ENCODE results near the gene C1QTNF8.

C1QTNF8 gene

GRCh38 chr16:1124291-1124690 is 28.2 kb upstream of the C1QTNF8 start:
- Histone ChIP-seq H2BK5ac (ENCODE audit: low read length) (peak overlapping the region; percentile 53), H4K8ac (ENCODE audit: low read depth, low read length) (no peak overlapping the region), H2AK5ac (ENCODE audit: low read depth, low read length) (peak overlapping the region; percentile 98), H3K9me3 (replicated peaks in 1 of 2; ENCODE audit: control insufficient read depth in 2 of 2, insufficient read depth in 1 of 2, low read depth in 1 of 2, low read length in 2 of 2) (no peaks in the 10 kb centered on the region), H3K9ac (ENCODE audit: low read depth, low read length, poor library complexity) (no peak overlapping the region), H2AFZ (ENCODE audit: low read length) (no peak overlapping the region), H3K4me2 (ENCODE audit: insufficient read depth, low read length, poor library complexity, severe bottlenecking) (no peak overlapping the region), H3K36me3 (replicated peaks in 1 of 2; ENCODE audit: control insufficient read depth in 2 of 2, insufficient read depth in 2 of 2, low read length in 2 of 2) (no peaks in the 10 kb centered on the region), H3K27ac (replicated peaks; ENCODE audit: low read length) (no peak overlapping the region), H3K79me1 (ENCODE audit: low read depth, low read length) (no peaks in the 10 kb centered on the region), H2BK120ac (ENCODE audit: low read depth, low read length) (no peak overlapping the region), H3K4me3 (ENCODE audit: low read length in 2 of 2) (no peak overlapping the region), H3K23ac (ENCODE audit: low read depth, low read length, poor library complexity) (no peak overlapping the region), H4K91ac (ENCODE audit: low read depth, low read length, poor library complexity) (no peak overlapping the region), H3K14ac (ENCODE audit: low read length) (no peak overlapping the region), H2BK15ac (ENCODE audit: low read length) (peak overlapping the region; percentile 98), H2BK12ac (ENCODE audit: low read length) (peak overlapping the region; percentile 4), H3K27me3 (ENCODE audit: control insufficient read depth in 3 of 3, insufficient read depth in 3 of 3, low read depth in 1 of 3, low read length in 3 of 3) (peaks cover 0 to 34% (median 0%) of the 10 kb centered on the region in 3 experiments), H3K4ac (ENCODE audit: low read length) (no peak overlapping the region), H3K4me1 (ENCODE audit: control insufficient read depth in 2 of 2, insufficient read depth in 1 of 2, low read depth in 1 of 2, low read length in 2 of 2) (peaks cover 13 to 17% of the 10 kb centered on the region in 2 donors), H3K18ac (ENCODE audit: low read length) (no peak overlapping the region)
- no peak for DNase-seq (ENCODE audit: low spot score)
- WGBS, 2 donors (ENCODE audit: extremely low coverage in 2 of 2, insufficient read length in 2 of 2, insufficient replicate concordance in 1 of 2), result no CpG with 5 or more reads among the region's 18 CpGs

- no peak overlapping the region for H3K4me3 ChIP-seq (ENCODE audit: low read length in 2 of 2)
- no peak overlapping the region for H4K8ac ChIP-seq (ENCODE audit: low read depth, low read length)
- H4K91ac ChIP-seq (ENCODE audit: low read depth, low read length, poor library complexity), result no peak overlapping the region
- peaks cover 13 to 17% of the 10 kb centered on the region in 2 donors for H3K4me1 ChIP-seq (ENCODE audit: control insufficient read depth in 2 of 2, insufficient read depth in 1 of 2, low read depth in 1 of 2, low read length in 2 of 2)
- H3K79me1 ChIP-seq (ENCODE audit: low read depth, low read length), result no peaks in the 10 kb centered on the region
- no peak overlapping the region for H2BK120ac ChIP-seq (ENCODE audit: low read depth, low read length)
- no peak overlapping the region for H2BK12ac ChIP-seq (ENCODE audit: low read length)
- no peak overlapping the region for H3K18ac ChIP-seq (ENCODE audit: low read length)
- no peak overlapping the region for H2AFZ ChIP-seq (ENCODE audit: low read length)
- no peak overlapping the region for H3K23ac ChIP-seq (ENCODE audit: low read depth, low read length, poor library complexity)
- WGBS, 2 donors (ENCODE audit: extremely low coverage in 2 of 2, insufficient read length in 2 of 2, insufficient replicate concordance in 1 of 2), result no CpG with 5 or more reads among the region's 21 CpGs
- peak overlapping the region; percentile 98 for H2BK15ac ChIP-seq (ENCODE audit: low read length)
- peaks cover 0 to 40% (median 0%) of the 10 kb centered on the region in 3 experiments for H3K27me3 ChIP-seq (ENCODE audit: control insufficient read depth in 3 of 3, insufficient read depth in 3 of 3, low read depth in 1 of 3, low read length in 3 of 3)
- no peak overlapping the region for H3K4ac ChIP-seq (ENCODE audit: low read length)
- H3K36me3 ChIP-seq (replicated peaks in 1 of 2; ENCODE audit: control insufficient read depth in 2 of 2, insufficient read depth in 2 of 2, low read length in 2 of 2), result no peaks in the 10 kb centered on the region
- H3K9me3 ChIP-seq (replicated peaks in 1 of 2; ENCODE audit: control insufficient read depth in 2 of 2, insufficient read depth in 1 of 2, low read depth in 1 of 2, low read length in 2 of 2), result no peaks in the 10 kb centered on the region
- no peak overlapping the region for H3K4me2 ChIP-seq (ENCODE audit: insufficient read depth, low read length, poor library complexity, severe bottlenecking)
- no peak overlapping the region for H3K9ac ChIP-seq (ENCODE audit: low read depth, low read length, poor library complexity)
- H2AK5ac ChIP-seq (ENCODE audit: low read depth, low read length), result peak overlapping the region; percentile 82
- DNase-seq (ENCODE audit: low spot score), result no peak
- no peak overlapping the region for H2BK5ac ChIP-seq (ENCODE audit: low read length)
- no peak overlapping the region for H3K27ac ChIP-seq (replicated peaks; ENCODE audit: low read length)
- H3K14ac ChIP-seq (ENCODE audit: low read length), result no peak overlapping the region
These were observed 27.6 kb upstream of the C1QTNF8 start for GRCh38 chr16:1123525-1124230.

- no peak overlapping the region for H4K8ac ChIP-seq (ENCODE audit: low read depth, low read length)
These were observed 26.3 kb upstream of the C1QTNF8 start for GRCh38 chr16:1122398-1122765.

GRCh38 chr16:1121601-1122397 is 25.8 kb upstream of the C1QTNF8 start:
- Histone ChIP-seq H3K27me3 (ENCODE audit: control insufficient read depth in 3 of 3, insufficient read depth in 3 of 3, low read depth in 1 of 3, low read length in 3 of 3) (peaks cover 0 to 47% (median 0%) of the 10 kb centered on the region in 3 experiments), H3K9me3 (replicated peaks in 1 of 2; ENCODE audit: control insufficient read depth in 2 of 2, insufficient read depth in 1 of 2, low read depth in 1 of 2, low read length in 2 of 2) (no peaks in the 10 kb centered on the region), H3K36me3 (replicated peaks in 1 of 2; ENCODE audit: control insufficient read depth in 2 of 2, insufficient read depth in 2 of 2, low read length in 2 of 2) (no peaks in the 10 kb centered on the region), H3K9ac (ENCODE audit: low read depth, low read length, poor library complexity) (peak overlapping the region; percentile 6), H3K4me3 (ENCODE audit: low read length in 2 of 2) (no peak overlapping the region), H3K27ac (replicated peaks; ENCODE audit: low read length) (no peak overlapping the region), H4K91ac (ENCODE audit: low read depth, low read length, poor library complexity) (no peak overlapping the region), H2AFZ (ENCODE audit: low read length) (peak overlapping the region; percentile 72), H2BK120ac (ENCODE audit: low read depth, low read length) (no peak overlapping the region), H3K4me1 (ENCODE audit: control insufficient read depth in 2 of 2, insufficient read depth in 1 of 2, low read depth in 1 of 2, low read length in 2 of 2) (peaks cover 13 to 19% of the 10 kb centered on the region in 2 donors), H3K79me1 (ENCODE audit: low read depth, low read length) (no peaks in the 10 kb centered on the region), H4K8ac (ENCODE audit: low read depth, low read length) (no peak overlapping the region), H3K4ac (ENCODE audit: low read length) (no peak overlapping the region), H2AK5ac (ENCODE audit: low read depth, low read length) (peak overlapping the region; percentile 82), H3K4me2 (ENCODE audit: insufficient read depth, low read length, poor library complexity, severe bottlenecking) (no peak overlapping the region), H2BK12ac (ENCODE audit: low read length) (peak overlapping the region; percentile 46), H3K23ac (ENCODE audit: low read depth, low read length, poor library complexity) (peak overlapping the region; percentile 35), H2BK5ac (ENCODE audit: low read length) (peak overlapping the region; percentile 87), H3K18ac (ENCODE audit: low read length) (peak overlapping the region; percentile 44), H3K14ac (ENCODE audit: low read length) (no peak overlapping the region), H2BK15ac (ENCODE audit: low read length) (peak overlapping the region; percentile 5)
- DNase-seq (ENCODE audit: low spot score), result no peak
- no CpG with 5 or more reads among the region's 30 CpGs for WGBS, 2 donors (ENCODE audit: extremely low coverage in 2 of 2, insufficient read length in 2 of 2, insufficient replicate concordance in 1 of 2)

More at GRCh38 chr16:1122398-1122765, 26.3 kb upstream of the C1QTNF8 start:
- H2BK12ac ChIP-seq (ENCODE audit: low read length), result no peak overlapping the region
- no peak overlapping the region for H2BK120ac ChIP-seq (ENCODE audit: low read depth, low read length)
- no peaks in the 10 kb centered on the region for H3K79me1 ChIP-seq (ENCODE audit: low read depth, low read length)
- no peak overlapping the region for H3K27ac ChIP-seq (replicated peaks; ENCODE audit: low read length)
- peak overlapping the region; percentile 21 for H2BK5ac ChIP-seq (ENCODE audit: low read length)
- H2AK5ac ChIP-seq (ENCODE audit: low read depth, low read length), result peak overlapping the region; percentile 82
- H3K9ac ChIP-seq (ENCODE audit: low read depth, low read length, poor library complexity), result no peak overlapping the region
- peak overlapping the region; percentile 35 for H3K23ac ChIP-seq (ENCODE audit: low read depth, low read length, poor library complexity)
- no peak overlapping the region for H3K4me3 ChIP-seq (ENCODE audit: low read length in 2 of 2)
- H2AFZ ChIP-seq (ENCODE audit: low read length), result no peak overlapping the region
- H3K4me1 ChIP-seq (ENCODE audit: control insufficient read depth in 2 of 2, insufficient read depth in 1 of 2, low read depth in 1 of 2, low read length in 2 of 2), result peaks cover 13 to 19% of the 10 kb centered on the region in 2 donors
- no peak overlapping the region for H3K4me2 ChIP-seq (ENCODE audit: insufficient read depth, low read length, poor library complexity, severe bottlenecking)
- H3K14ac ChIP-seq (ENCODE audit: low read length), result no peak overlapping the region
- H2BK15ac ChIP-seq (ENCODE audit: low read length), result peak overlapping the region; percentile 83
- no peaks in the 10 kb centered on the region for H3K36me3 ChIP-seq (replicated peaks in 1 of 2; ENCODE audit: control insufficient read depth in 2 of 2, insufficient read depth in 2 of 2, low read length in 2 of 2)
- no peak for DNase-seq (ENCODE audit: low spot score)
- peaks cover 0 to 47% (median 0%) of the 10 kb centered on the region in 3 experiments for H3K27me3 ChIP-seq (ENCODE audit: control insufficient read depth in 3 of 3, insufficient read depth in 3 of 3, low read depth in 1 of 3, low read length in 3 of 3)
- no peaks in the 10 kb centered on the region for H3K9me3 ChIP-seq (replicated peaks in 1 of 2; ENCODE audit: control insufficient read depth in 2 of 2, insufficient read depth in 1 of 2, low read depth in 1 of 2, low read length in 2 of 2)
- H3K18ac ChIP-seq (ENCODE audit: low read length), result peak overlapping the region; percentile 5
- H3K4ac ChIP-seq (ENCODE audit: low read length), result no peak overlapping the region
- no peak overlapping the region for H4K91ac ChIP-seq (ENCODE audit: low read depth, low read length, poor library complexity)
- no CpG with 5 or more reads among the region's 14 CpGs for WGBS, 2 donors (ENCODE audit: extremely low coverage in 2 of 2, insufficient read length in 2 of 2, insufficient replicate concordance in 1 of 2)

Measured in neuronal stem cell (in vitro differentiated cells).